DMS79 (cell line): ENCODE measurements around the gene MAJIN.

Experiments
- DNase-seq: peaks from one replicate; lab custom pipeline; 2025; lab: John Stamatoyannopoulos, UW

MAJIN gene

DNA sequence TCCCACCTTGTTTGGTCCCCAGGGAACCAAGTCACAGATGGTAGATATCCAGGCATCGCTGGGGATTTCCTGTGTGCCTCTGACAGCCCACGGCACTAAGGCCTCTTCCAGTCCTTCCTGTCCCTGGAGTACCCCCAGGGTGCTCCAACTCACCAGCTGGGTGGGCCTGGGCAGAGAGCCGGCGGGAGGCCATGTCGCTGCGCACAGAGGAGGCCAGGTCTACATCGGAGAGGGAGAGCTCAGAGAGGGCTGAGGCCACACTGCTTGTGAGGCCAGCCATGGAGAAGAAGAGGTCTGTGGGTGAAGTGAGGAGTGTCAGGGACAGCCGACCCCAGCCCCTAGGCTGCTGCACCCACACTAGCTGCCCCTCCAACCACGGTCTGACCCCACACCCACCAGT, 60.2 kb downstream of the MAJIN start:
- DNase-seq = no peak

GRCh38 chr11:64911142-64911541, 60.8 kb downstream of the MAJIN start:
- DNase-seq = no peak

DNA sequence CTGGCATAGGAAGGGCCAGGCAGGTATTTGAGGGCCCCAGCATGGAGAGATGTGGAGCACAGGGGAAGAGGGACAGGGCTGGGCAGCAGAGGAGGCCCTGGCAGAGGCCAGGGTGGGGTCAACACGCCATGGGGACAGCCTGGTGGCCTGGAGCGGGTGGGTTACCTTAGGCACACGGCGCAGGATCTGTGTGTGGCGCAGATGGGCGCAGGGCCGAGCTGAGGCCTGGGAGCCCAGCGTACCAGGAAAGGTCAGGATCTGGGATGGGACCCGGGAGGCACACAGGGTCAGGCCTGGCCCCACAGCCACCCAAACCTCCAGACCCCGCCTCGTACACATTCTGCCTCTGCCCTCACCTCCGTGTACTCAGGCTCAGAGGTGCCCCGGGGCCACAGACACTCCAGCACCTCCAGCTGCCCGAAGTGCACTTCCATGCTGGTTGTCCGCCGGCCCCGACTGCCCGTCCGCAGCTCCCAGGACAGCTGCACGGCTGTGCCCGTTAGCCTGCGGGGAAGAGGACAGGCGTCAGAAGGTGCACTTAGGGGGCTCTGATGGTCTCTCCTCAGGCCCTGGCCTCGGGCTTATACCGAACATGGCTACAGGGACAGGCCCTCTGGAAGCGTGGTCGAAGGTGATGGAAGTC, 61.3 kb downstream of the MAJIN start:
- no peak for DNase-seq

DNA sequence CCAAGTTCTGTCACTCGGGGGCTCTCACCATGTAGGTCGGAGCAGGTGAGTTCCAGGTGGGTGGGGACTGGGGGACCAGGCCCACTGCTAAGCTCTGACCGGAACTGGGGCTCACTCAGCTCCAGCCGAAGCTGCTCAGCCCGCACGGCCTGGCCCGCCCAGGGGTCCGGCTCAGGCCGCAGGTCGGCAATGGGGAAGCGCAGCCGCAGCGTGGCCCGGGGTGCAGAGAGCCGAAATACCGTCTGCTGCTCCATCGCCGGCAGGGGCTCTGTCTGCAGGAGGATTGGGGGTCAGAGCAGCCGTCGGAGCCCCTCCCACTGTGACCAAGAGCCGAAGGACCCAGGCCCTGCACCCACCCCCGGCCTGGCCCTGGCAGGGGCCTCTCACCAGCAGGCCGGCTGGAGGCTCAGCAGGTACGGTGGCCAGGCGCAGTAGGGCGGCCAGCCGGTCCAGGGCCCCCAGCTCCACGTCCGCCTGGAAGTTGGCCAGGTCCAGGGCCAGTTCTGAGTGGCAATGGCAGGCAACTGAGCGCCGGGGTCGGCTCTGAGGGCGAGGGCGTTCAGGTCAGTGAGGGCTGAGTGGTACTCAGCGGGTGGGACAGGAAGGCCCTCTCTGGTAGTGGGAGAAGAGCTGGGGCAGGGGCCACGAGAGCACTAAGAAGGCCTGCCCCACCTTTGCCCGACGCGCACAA, 62.1 kb downstream of the MAJIN start:
- no peak for DNase-seq

- DNase-seq = no peak
These were observed 63.1 kb downstream of the MAJIN start for GRCh38 chr11:64908766-64909165.

DNA sequence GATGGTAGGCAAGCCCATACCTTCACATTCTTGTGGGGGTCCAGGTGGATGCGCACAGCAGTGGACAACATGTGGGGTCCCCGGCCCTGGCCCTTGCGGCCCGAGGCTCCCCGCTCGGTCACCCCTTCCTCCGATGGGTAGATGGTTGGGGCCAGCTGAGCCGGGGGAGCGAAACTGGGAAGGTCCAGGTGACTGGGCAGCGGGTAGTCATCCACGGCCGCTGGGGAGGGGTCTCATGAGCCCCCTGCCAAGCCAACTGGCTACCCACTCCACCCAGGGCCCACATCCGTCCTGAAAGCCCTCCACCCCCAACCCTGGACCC, 65.6 kb downstream of the MAJIN start:
- no peak for DNase-seq

- no peak for DNase-seq
These were observed 66.2 kb downstream of the MAJIN start for GRCh38 chr11:64905516-64906313.

GRCh38 chr11:64903291-64903833, 68.5 kb downstream of the MAJIN start:
- DNase-seq = no peak

GRCh38 chr11:64902102-64902900, 69.6 kb downstream of the MAJIN start:
- no peak for DNase-seq

DNA sequence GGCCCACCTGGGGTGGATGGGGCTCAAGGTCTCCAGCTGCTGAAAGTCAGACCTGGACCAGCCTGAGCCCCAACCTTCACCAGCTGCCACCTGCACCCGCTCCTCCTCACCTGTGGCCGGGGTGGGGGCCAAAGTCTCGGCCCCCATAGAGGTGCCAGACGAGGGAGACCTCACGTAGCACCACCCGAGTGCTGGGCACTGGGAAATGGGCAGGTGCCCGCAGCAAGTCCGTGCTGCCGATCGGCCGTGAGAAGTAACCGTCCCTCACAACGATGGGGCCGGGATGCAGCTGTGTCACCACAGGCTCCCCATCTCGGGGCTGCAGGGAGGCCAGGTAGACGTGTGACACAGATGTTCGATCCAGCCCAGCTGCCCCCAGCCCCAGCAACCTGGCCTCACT, 71.1 kb downstream of the MAJIN start:
- no peak for DNase-seq

GRCh38 chr11:64900263-64900678, 71.6 kb downstream of the MAJIN start:
- DNase-seq = no peak

- DNase-seq = no peak
These were observed 73.4 kb downstream of the MAJIN start for GRCh38 chr11:64898541-64898940.

DNA sequence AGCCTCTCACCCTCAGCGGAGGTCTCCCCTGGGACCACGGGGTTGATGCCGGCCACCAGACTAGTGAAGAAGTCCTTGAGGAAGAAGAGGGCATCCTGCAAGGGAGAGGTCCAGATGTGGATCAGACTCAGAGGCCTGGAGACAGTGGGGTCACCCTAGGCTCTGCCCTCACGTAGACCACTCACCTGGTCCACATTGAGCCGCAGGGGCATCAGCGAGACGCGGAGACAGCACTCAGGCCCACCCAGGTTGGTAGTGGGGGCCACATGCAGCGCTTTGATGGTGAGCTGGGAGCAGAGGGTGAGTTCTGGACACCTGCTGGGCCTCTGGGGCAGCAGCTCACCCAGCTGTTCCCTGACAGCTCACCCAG, 73.8 kb downstream of the MAJIN start:
- DNase-seq = no peak

DNA sequence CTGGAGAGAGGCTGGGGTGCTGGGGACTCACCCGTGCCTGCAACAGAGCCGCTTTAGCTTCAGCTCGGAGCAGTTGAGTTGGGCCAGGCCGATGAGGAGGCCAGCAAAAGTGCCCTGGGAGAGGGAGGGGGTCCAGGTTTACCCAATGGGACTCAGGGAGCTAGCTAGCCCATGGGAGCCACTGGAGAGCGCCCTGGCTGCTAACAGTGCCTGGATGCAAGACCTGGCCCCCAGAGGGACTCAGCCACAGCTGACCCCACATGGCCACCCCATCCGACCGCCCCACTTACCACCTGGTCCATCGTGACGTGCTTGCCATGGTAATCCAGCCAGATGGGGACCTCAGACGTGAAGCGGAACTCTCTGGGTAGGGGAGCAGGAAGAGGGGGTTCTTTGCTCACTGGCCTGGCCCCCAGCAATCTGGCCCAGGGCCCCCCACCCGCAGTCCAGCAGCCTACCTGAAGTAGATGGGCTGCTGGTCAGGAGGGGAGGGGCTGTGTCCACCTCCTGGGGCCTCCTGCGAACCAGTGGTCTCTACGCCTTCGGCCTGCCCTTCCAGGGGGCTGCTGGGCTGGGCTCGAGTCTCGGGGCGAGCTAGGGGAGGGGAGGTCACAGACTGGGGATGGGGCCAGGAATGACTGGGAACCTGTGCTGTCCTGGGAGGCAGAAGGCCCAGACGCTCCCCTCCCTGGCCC, 74.4 kb downstream of the MAJIN start:
- no peak for DNase-seq

GRCh38 chr11:64896448-64897022, 75.4 kb downstream of the MAJIN start:
- no peak for DNase-seq

GRCh38 chr11:64894812-64895452, 77.0 kb downstream of the MAJIN start:
- DNase-seq = no peak

DNA sequence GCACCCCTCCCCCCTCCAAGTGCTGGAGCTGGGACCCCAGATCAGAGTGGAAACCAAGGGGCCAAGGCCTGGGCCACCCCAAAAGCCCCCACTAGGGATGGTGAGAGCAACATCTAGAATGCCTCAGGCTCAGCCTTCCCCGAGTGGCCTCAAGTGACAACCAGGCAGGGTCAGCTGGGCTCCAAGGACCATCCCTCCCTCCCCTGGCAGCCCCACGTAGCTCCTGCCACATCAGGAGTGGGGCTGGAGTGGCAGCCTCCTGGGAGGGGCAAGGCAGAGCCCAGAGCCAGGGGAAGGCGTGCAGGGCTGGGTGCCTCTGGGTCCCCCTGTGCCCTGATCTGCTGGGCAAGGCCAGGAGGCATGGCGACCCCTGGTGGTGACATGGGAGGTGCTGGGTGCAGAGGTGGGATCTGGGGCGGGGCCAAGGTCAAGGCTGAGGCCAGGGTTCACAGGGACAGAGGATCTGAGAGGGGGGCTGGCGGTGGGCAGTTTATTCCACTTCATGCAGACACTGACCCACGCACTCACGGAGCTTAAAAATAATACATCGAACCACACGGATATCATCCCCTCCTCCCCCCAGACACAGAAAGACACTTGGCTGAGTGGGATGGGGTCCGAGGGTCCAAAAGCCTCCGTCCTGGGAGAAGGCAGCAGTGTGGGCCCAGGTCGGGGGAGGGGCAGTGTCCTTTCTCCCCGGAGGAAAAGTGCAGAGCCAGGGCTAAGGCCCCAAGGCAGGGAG, 77.7 kb downstream of the MAJIN start:
- DNase-seq = peak; percentile 12

- DNase-seq = no peak
These were observed 78.5 kb downstream of the MAJIN start for GRCh38 chr11:64893194-64894069.

DNA sequence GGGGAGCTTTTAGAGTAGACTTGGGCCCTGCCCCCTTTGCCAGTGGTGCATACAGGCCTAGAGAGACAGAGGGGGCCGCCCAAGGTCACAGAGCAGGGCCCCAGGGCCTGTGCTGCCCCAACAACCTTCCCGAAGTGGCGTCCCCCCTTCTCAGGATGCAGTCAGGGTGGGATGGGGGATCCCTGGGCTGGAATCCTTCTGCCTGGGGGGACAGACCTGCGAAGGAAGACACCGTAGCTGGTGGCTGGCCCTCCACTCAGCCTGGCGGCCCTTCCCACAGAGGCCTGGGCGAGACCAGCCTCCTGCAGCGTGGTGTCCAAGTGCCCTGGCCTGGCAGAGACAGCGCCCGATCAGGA, 79.1 kb downstream of the MAJIN start:
- DNase-seq = no peak
